ENCODE results near the gene NRG3. TPM values are rescaled to one million over a fixed set of nuclear protein-coding genes. Genes with fewer than 3 reads are reported as not detected.

NRG3 gene
- total RNA-seq, 4 donors from 2014 or later, result under 0.01 to 0.65 (median 0.17) TPM

GRCh38 chr10:82136103-82136502 lies 261.1 kb downstream of the NRG3 start:
- Histone ChIP-seq H3K4me3 (no peak overlapping the region), H3K36me3 (no peaks in the 10 kb centered on the region), H3K27me3 (no peaks in the 10 kb centered on the region), H3K4me1 (no peaks in the 10 kb centered on the region), H3K9me3 (peaks cover 0 to 5% (median 0%) of the 10 kb centered on the region in 4 donors), H3K27ac (replicated peaks in 1 of 4) (no peak overlapping the region)
- no peak for DNase-seq (ENCODE audit: extremely low spot score)
- TF ChIP-seq POLR2AphosphoS5 (IDR thresholded peaks at IDR 0.05) (no peak), EP300 (IDR thresholded peaks at IDR 0.05) (no peak), POLR2A (IDR thresholded peaks at IDR 0.05; ENCODE audit: low read depth) (no peak), CTCF (IDR thresholded peaks at IDR 0.05) (no peak)
- intact Hi-C loops (cut with DNase I), result no loop called here
- WGBS, result 79% methylated on average over 1 of the region's 1 CpG

DNA sequence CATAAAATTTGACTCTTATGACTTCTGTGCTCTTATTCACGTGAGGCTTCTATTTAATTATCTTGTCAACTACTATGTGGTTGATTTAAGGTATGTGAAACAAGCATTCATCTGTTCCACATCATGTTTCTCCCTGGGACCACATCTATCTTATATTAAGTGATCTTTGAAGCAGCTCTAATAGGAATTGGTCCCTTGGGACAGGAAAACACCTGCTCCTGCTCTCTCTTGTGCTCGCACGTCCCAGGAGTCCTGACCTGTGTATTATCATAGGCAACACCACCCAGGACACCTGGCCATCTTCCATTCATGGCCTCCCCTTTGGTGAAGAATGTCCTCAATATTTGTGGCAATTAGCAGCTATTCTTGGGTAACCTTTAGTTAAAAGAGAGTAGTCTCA lies 269.2 kb downstream of the NRG3 start:
- TF ChIP-seq CTCF (IDR thresholded peaks at IDR 0.05), result no peak
- TF ChIP-seq POLR2AphosphoS5 (IDR thresholded peaks at IDR 0.05), result no peak
- TF ChIP-seq POLR2A (IDR thresholded peaks at IDR 0.05; ENCODE audit: low read depth), result no peak
- no peak for TF ChIP-seq EP300 (IDR thresholded peaks at IDR 0.05)
- no peak for DNase-seq (ENCODE audit: extremely low spot score)
- Histone ChIP-seq H3K27me3 (no peaks in the 10 kb centered on the region), H3K4me3 (no peak overlapping the region), H3K4me1 (no peaks in the 10 kb centered on the region), H3K27ac (replicated peaks in 1 of 4) (no peak overlapping the region), H3K36me3 (no peaks in the 10 kb centered on the region), H3K9me3 (no peaks in the 10 kb centered on the region)
- intact Hi-C loops (cut with DNase I), result no loop called here
- WGBS, result 82% methylated on average over 3 of the region's 3 CpGs

DNA sequence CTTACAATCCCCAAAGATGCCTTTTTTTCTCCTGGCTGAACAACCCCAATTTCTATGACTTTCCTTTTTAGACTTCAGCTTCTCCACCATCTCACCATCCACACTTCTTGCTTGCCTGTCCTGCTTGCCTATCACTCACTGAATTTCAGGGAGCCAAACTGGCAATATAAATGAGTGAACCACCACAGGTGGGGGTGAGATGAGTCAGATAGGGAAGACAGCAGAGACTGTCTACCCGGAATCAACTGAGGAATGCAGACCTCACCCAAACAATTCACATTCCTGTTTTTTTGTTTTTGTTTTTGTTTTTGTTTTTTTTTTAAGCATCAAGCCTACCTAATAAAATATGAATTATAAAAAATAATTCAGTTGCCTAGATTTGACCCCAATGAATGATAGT lies 273.8 kb downstream of the NRG3 start:
- Histone ChIP-seq H3K36me3 (no peaks in the 10 kb centered on the region), H3K27me3 (peaks cover 0 to 6% (median 2%) of the 10 kb centered on the region in 4 donors), H3K27ac (replicated peaks in 1 of 4) (no peak overlapping the region), H3K9me3 (no peaks in the 10 kb centered on the region), H3K4me3 (no peak overlapping the region), H3K4me1 (peaks cover 0 to 4% (median 0%) of the 10 kb centered on the region in 4 donors)
- 58% methylated on average over 1 of the region's 1 CpG for WGBS
- TF ChIP-seq POLR2A (IDR thresholded peaks at IDR 0.05; ENCODE audit: low read depth) (no peak), POLR2AphosphoS5 (IDR thresholded peaks at IDR 0.05) (no peak), EP300 (IDR thresholded peaks at IDR 0.05) (no peak), CTCF (IDR thresholded peaks at IDR 0.05) (no peak)
- intact Hi-C loops (cut with DNase I), result no loop called here
- no peak for DNase-seq (ENCODE audit: extremely low spot score)

DNA sequence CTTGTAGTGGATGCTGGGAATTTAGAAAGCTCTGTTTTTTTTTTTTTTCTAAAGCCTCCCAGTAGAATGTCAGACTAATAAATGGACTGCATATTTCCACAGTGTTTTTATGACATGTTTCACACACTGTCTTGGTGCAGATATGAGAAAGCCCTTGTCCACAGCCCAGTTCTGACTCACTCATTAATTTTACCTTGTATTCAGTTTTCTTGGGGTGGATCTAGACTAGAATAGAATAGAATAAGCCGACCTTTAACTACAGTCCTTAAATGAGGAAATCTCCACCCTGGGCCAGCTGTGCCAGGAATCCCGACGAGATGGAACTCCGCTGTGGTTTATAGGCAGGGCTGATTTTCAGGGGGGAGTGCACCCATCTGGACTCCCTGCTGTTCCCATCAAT lies 274.7 kb downstream of the NRG3 start:
- Histone ChIP-seq H3K27ac (replicated peaks in 1 of 4) (no peak overlapping the region), H3K9me3 (no peaks in the 10 kb centered on the region), H3K36me3 (no peaks in the 10 kb centered on the region), H3K4me1 (peaks cover 0 to 4% (median 0%) of the 10 kb centered on the region in 4 donors), H3K27me3 (peaks cover 0 to 6% (median 2%) of the 10 kb centered on the region in 4 donors), H3K4me3 (no peak overlapping the region)
- DNase-seq (ENCODE audit: extremely low spot score), result no peak
- intact Hi-C loops (cut with DNase I), result no loop called here
- 37% methylated on average over 4 of the region's 4 CpGs for WGBS
- TF ChIP-seq POLR2AphosphoS5 (IDR thresholded peaks at IDR 0.05), result no peak
- TF ChIP-seq CTCF (IDR thresholded peaks at IDR 0.05), result no peak
- no peak for TF ChIP-seq POLR2A (IDR thresholded peaks at IDR 0.05; ENCODE audit: low read depth)
- TF ChIP-seq EP300 (IDR thresholded peaks at IDR 0.05), result no peak

All from esophagus muscularis mucosa (tissue), 4 donors.